ENCODE results near the gene SOSTDC1. TPM values are rescaled to one million over a fixed set of nuclear protein-coding genes. Genes with fewer than 3 reads are reported as not detected.
A peak's percentile ranks its signal among the peaks of the same experiment; 100 is the strongest.
"Not testable (repeated sequence)": the region's sequence is repeated elsewhere in the genome, so short reads cannot be mapped to it uniquely, and the experiment has no call there.

Gene SOSTDC1
- total RNA-seq, 2 donors from 2014 or later = 6.4 to 7.1 TPM

DNA sequence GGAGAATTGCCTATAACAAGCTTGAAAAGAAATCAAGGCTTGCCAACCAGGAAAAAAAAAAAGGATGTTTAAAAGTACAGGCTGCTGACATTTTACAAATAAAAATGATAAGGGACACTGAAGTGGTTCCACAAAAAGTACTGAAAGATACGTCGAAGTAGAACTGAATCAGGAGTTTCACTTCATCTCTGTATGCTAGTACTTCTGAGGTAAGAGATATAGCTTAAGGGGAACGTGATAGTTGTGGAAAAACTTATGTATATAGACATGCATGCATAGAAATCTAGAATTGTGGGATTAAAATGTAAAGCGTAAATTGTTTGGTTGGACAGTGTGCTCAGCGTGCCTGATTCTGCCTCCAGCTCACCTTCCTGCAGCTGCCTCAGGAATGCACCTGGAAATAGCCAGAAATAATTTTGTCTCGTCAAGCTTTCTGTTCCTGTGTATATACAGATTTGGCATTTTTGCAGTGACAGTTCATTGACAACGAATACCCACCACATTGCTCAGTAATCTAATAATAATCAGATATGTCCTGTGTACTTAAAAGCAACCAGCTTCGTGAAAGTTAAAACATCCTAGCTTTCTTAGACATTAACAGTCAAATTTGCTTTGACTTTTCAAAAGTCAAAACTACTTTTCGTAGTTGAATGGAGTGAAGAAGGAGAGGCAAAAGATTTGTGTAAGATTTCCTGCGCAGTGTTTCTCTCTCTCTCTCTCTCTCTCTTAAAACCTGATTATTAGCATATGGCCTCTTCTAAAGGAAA, 1.4 kb downstream of the SOSTDC1 start:
- intact Hi-C loops (cut with DNase I, micrococcal nuclease) = no loop called here
- ATAC-seq (peak; percentile 15), DNase-seq (no peak)

DNA sequence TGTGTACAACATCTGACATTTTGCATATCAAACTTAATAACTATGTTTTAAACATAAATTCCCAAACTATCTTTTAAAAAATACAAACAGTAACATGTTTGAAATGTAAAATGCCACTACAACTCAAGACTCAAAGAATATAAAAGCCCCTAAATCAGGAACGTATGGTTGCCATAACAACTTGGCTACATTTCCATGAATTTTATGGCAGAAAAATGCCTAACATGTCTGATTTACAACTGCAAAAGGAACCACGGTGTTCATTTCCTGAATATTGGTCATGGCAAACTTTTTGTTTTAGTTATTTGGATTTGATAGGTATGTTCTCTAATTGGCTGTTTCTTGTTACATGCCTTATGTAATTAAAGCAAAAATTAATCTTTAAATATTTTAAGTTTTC, 2.0 kb downstream of the SOSTDC1 start:
- ATAC-seq = no peak
- intact Hi-C loops (cut with DNase I, micrococcal nuclease) = no loop called here

DNA sequence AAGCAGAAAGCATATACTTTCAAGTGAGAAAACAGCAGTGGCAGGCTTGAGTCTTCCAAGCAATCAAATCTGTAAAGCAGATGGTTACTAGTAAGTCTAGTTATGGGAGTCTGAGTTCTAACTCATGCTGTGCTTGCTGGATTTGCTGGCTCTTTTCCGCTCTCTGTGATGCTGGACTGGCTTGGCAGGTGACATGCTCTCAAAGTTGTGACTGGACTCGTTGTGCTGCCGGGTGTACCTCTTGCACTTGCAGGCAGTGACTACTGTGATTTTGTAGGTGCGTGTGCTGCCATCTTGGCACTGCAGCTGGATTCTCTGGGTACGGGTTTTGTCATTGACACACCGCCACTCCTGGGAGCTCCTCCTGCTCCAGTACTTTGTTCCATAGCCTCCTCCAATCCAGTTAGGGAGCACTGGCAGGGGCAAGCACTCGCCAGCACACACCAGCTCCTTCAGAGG, 3.1 kb downstream of the SOSTDC1 start:
- no peak for ATAC-seq
- DNase-seq = no peak
- intact Hi-C loops (cut with DNase I, micrococcal nuclease) = no loop called here

More for the DNA sequence above, 2.0 kb downstream of the SOSTDC1 start:
- no peak for DNase-seq

DNA sequence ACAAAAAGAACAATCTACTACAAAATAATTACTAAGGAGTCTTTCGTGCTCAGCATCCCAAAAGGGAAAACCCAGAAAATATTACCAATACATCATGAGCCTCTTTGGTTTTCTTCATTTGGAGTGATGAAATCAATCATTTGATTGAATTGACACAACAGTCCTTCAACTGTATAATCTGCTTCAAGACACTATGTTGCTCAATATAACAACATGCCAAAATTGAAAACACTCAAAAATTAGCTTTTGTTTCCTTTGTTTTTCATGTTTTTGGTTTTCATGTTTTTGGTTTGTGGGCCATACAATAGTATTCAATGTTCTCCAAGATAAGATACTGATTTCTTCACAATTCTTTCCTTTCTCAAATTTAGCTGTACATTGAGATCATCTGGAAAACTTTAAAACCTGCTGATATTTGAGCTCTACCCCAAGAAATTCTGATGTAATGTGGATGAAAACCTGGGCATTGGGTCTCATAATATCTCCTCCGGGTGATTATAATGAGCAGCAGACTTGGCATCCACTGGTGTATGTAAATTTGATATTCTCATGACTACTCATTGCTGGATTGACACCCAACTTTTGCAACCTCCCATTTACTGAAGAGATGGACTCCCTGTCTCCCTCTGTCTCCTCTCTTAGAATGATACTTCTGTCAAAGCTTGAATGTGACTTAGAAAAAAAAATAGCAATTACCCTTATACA, 4.6 kb downstream of the SOSTDC1 start:
- intact Hi-C loops (cut with DNase I, micrococcal nuclease) = no loop called here
- DNase-seq = no peak
- no peak for ATAC-seq

DNA sequence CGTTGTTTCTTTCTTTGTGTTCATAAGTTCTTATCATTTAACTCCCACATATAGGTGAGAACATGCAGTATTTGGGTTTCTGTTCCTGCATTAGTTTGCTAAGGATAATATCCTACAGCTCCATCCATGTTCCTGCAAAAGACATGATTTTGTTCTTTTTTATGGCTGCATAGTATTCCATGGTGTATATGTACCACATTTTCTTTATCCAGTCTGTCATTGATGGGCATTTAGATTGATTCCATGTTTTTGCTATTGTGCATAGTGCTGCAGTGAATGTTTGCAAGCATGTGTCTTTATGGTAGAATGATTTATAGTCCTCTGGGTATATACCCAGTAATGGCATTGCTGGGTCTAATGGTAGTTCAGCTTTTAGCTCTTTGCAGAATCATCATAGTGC, 9.2 kb downstream of the SOSTDC1 start:
- intact Hi-C loops (cut with DNase I, micrococcal nuclease); DNase-seq: not testable (repeated sequence)

DNA sequence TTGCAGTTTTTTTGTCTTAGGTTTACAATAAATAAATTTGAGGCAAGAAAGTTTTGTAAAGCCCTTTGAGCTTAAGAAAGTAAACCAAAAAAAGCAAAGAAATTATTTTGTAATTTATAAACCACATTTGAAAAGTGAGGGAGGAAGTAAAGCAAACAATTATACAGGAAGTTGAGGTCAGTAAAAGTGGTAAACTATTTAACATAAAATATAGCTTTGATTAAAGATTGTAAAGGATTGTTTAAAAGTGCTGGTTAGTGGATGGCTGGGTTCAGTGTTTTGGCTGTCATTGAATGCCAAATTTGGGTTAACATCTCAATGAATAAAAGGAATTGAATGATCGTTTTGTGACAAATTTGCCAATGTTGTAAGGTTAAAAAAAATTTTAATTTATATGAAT, 9.9 kb downstream of the SOSTDC1 start:
- ATAC-seq (no peak), DNase-seq (no peak)
- intact Hi-C loops (cut with DNase I, micrococcal nuclease) = no loop called here

More for the DNA sequence above, 9.2 kb downstream of the SOSTDC1 start:
- ATAC-seq = not testable (repeated sequence)

DNA sequence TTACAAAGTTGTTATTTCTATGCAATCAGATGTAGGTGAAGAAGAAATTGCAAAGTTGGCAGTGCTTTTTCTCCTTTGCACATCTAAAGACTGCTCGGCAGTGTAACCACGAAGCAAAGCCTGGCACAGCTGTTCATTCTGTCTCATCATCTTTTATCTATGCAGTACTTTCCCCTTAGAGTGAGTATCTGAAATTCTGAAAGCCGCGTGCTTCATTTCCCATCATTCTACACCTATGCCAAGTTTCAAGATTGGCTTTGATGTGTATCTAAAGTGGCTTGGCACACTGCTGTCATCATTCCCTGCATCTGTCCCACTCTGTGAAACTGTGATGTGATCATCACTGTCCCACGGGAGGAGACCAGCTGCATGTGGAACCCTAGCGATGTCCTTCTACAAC, 15.2 kb downstream of the SOSTDC1 start:
- DNase-seq (no peak), ATAC-seq (no peak)
- intact Hi-C loops (cut with DNase I, micrococcal nuclease) = no loop called here

DNA sequence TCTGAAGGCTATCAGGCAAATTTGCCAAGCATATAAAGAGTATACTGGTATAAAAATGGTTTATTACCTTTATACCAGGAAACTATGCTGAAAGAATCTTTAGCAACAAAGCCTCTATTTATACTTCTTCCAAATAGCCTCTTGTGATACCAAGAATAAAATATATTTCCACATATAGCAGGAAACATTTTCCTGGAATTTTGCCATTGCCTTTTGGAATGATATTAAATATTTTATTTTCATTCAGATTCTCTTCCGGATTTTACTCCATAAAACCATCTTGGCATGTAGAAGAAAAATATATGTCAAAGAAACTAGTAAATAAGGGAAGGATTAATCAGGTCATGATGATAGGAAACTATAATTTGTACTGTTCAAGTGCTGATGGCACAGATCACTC, 17.7 kb downstream of the SOSTDC1 start:
- intact Hi-C loops (cut with DNase I, micrococcal nuclease) = no loop called here

DNA sequence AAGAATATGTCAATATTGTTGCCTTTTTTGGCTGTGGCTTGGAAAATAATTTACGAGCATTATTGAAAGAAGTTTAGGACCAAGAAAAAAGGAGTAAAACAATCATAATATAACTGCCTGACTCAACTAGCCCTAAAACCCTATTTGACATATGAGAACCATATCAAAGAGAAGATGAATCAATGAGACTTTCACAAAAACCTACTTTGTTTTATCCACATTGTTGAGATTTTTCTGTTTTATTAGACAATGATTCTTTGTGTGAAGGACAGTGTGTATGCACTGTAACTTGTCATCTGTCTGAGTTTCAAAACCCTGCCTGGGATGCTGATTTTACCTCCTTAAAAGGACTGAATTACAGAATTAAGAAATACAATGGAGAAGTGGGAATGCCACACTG, 19.0 kb downstream of the SOSTDC1 start:
- intact Hi-C loops (cut with DNase I, micrococcal nuclease) = no loop called here
- DNase-seq = no peak
- ATAC-seq = no peak

More for the DNA sequence above, 17.7 kb downstream of the SOSTDC1 start:
- ATAC-seq (peak; percentile 42), DNase-seq (no peak)

DNA sequence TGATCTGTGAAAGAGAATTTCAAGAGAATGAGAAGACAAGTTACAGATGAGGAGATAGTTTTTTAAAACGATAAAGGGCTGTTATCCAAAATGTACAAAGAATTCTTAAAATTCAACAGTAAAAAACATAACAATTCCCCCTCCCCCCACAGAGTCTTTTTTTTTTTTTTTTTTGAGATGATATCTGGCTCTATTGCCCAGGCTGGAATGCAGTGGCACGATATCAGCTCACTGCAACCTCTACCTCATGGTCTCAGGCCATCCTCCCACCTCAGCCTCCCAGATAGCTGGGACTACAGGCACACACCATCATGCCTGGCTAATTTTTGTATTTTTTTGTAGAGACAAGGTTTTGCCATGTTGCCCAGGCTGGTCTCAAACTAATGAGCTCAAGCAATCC, 21.7 kb downstream of the SOSTDC1 start:
- DNase-seq; intact Hi-C loops (cut with DNase I, micrococcal nuclease); ATAC-seq: not testable (repeated sequence)

DNA sequence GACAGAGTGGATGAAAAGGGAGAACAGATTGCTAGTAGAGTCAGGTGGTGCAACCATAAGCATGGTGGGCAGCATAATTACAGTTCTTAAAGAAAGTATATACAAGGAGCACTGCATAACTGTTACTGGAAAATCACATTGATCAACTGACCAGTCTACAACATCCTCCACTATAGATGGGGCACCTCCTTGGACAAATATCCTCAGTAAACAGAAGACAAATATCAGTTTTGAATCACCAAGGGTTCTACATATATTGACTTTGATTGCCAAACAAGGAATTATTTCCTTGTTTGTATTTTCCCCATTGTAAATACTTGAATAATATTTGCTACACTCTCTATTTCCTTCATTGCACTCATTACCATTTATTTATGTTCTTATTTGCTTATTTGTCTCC, 26.6 kb downstream of the SOSTDC1 start:
- ATAC-seq = no peak
- intact Hi-C loops (cut with DNase I, micrococcal nuclease) = loop anchor here in 1 of 2 donors (10.0 kb wide), 1 partner anchor 126 kb away; no protein-coding TSS in a partner anchor
- no peak for DNase-seq

DNA sequence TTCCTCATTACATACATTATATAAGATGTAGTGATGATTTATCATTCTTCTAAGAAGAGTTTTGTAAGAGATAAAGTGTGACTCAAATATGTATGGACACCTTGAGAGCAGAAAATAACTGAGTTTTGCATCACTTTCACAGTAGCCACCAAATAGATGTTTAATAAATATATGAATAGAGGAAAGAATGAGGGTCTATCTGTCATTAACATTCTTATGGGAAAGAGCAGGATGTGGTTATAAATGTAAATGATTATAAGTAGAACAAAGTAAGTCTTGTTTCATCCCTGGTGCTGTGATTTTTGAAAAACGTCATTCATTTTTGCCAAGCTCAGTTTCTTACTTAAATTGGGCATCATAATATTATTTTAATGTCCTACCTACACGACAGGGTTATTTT, 29.2 kb downstream of the SOSTDC1 start:
- ATAC-seq = no peak
- DNase-seq = no peak
- intact Hi-C loops (cut with DNase I, micrococcal nuclease) = loop anchor here in 1 of 2 donors (10.0 kb wide), 1 partner anchor 128 kb away; no protein-coding TSS in a partner anchor

DNA sequence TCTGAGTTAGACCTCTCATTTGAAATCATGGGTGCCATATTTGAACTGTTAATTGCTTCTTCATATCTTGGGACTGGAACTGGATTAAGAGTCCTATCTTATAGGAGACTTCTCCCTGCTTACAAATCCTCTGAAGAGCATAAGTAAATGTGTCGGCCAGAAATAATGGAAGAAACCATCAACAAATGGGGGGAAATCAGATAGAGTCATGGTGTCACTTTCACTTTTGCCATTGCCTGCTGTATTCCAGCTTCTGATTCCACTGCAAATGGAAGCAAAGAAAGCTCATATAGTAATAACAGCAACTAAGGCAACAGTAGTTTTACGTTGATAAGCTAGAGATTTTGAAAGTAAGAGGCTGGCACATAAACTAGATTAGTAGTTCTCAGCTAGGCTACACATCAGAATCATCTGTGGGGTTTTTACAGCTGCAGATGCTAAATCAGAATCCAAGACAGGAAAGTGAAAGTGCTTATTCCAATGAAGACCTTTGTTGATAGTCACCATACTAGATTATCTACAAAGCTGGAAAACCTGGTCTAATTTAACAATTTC, 31.9 kb downstream of the SOSTDC1 start:
- intact Hi-C loops (cut with DNase I, micrococcal nuclease) = loop anchor here in 1 of 2 donors (10.0 kb wide), 1 partner anchor 131 kb away; no protein-coding TSS in a partner anchor
- DNase-seq = no peak
- no peak for ATAC-seq

DNA sequence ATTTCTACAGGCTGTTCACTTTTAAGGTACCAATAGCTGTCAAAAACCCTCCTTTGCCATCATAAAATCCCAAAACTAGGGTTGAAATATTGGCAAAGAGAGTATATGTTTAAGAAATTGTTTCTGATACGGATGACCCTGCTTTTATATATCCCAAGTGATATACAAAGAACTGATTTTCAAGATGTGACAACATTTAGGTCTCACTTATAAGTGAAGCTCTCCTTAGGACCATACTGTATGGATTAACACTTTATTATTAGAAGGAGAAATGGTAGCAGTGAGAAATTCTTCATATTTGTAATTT, 33.2 kb downstream of the SOSTDC1 start:
- ATAC-seq (no peak), DNase-seq (no peak)
- intact Hi-C loops (cut with DNase I, micrococcal nuclease) = loop anchor here in 1 of 2 donors (10.0 kb wide), 1 partner anchor 132 kb away; no protein-coding TSS in a partner anchor

DNA sequence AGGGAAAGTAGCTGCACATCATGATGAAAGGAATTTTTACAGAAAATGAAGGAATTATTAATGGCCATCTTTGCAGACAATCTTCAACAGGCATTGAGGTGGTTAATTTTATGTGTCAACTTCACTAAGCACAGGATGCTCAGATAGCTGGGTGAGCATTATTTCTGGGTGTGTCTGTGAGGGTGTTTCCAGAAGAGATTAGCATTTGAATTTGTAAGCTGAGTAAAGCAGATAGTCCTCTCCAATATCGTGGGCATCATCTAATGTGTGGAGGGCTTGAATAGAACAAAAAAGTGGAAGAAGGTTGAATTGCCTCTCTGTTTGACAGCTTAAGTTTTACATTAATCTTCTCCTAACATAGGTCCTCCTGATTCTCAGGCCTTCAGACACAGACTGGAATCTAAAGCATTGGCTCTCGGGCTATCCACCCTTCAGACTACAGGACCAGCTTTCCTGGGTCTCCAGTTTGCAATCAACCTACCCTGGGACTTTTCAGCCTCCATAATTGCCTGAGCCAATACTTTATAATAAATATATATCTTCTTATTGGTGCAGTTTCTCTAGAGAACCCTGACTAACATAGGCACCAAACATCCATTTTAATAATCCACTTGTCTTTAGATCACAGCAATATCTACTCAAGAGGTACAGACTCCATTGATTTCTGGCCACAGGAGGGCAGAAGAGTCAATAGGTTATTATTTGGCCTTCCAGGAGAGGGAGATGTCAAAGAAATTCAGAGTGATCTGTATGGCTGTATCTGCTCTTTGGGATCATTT, 33.7 kb downstream of the SOSTDC1 start:
- intact Hi-C loops (cut with DNase I, micrococcal nuclease) = loop anchor here in 1 of 2 donors (10.0 kb wide), 1 partner anchor 133 kb away; no protein-coding TSS in a partner anchor
- ATAC-seq (peak; percentile 88), DNase-seq (peak in 1 of 2 donors; percentile 31)

DNA sequence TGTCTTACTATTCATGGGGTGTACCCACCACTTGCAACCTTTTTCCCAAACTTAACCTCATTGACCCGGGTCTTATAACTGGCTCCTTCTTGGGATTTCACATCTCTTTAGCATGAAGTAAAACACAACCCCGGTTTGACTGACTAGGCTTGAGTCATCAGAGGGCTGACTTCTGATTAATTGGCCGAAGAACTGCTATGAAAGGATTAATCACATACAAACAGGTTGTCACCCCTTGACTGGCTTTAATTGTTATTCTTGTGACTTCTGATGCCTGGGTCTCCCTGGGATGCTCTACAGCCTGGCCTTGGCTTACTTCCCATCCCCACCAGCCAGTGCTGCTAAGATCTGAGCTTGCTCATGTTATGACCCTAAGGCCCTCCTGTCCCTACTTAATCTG, 35.4 kb downstream of the SOSTDC1 start:
- intact Hi-C loops (cut with DNase I, micrococcal nuclease) = loop anchor here in 1 of 2 donors (10.0 kb wide), 1 partner anchor 135 kb away; no protein-coding TSS in a partner anchor
- DNase-seq = no peak
- no peak for ATAC-seq

DNA sequence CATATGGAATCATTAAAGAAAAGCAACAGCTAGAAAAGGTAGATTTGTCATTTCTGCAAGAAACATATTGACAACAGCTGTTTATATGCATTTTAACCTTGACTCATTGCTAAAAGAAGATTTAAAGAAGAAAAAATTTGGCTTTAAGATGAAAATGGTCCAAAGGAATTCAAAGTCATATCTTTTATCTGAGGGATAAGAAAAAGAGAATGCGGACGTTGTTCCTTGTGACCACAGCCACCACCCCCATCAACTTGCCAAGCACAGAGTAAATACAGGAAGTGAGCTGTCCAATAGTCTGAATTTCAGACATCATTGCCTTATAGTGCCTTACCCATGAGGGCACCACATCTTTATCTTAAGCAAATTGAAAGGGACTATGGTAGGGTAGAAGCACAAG, 36.9 kb downstream of the SOSTDC1 start:
- DNase-seq (peak; percentile 18 to 31), ATAC-seq (peak; percentile 93)
- intact Hi-C loops (cut with DNase I, micrococcal nuclease) = no loop called here

DNA sequence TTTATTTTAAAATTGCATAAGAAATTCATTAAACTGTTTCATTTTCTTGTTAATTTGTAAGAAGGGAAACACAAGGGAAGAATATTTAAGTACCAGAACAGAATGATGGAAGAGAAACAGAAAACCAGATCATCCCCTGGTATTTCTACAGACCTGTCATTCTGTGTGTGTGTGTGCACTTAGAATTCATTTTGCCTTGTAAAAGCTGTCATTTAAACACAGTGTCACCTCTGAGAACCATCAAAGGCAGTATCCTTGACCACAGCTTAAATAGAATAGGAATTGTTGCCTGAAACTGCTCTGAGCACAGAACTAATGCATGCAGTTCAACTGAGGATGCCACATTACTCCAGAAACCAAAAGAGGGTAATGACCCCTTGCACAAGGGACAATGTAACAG, 37.4 kb downstream of the SOSTDC1 start:
- intact Hi-C loops (cut with DNase I, micrococcal nuclease) = no loop called here
- ATAC-seq (no peak), DNase-seq (no peak)

DNA sequence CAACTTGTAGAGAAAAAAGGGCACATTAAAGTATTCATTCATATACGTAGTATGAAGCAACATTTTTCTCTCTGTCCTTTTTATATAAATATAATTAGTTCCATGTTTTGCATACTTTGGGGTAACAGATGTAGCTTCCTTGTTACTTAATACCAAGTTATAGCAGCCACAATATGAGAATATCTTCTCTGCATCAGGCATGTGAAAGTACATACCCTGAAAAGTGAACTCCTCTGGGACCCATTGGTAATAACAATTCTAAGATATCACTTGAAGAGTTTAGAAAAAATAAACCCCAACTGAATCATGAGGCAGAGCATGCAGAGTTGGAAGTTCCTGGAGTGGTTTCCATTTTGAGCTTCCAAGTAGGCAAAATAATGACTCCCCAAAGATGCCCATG, 41.8 kb downstream of the SOSTDC1 start:
- intact Hi-C loops (cut with DNase I, micrococcal nuclease) = no loop called here
- ATAC-seq = no peak
- no peak for DNase-seq
